Measurements from ENCODE around the gene DENND1A. TPM values are rescaled to one million over a fixed set of nuclear protein-coding genes. Genes with fewer than 3 reads are reported as not detected.

DENND1A gene
- total RNA-seq, 1 experiment from 2014 or later, result 19.7 TPM

- TF ChIP-seq POLR2AphosphoS5 (IDR thresholded peaks at IDR 0.05; ENCODE audit: low read depth, low read length), result no peak
- no peak for TF ChIP-seq TCF7L2 (IDR thresholded peaks at IDR 0.05; ENCODE audit: low read depth, low read length)
- H3K27me3 ChIP-seq (ENCODE audit: control insufficient read depth, insufficient read depth, low read length), result no peaks in the 10 kb centered on the region
- ChIA-PET POLR2A (no interaction called here), CTCF (no interaction called here)
- no peaks in the 10 kb centered on the region for H3K9me3 ChIP-seq (ENCODE audit: control insufficient read depth, insufficient read depth, low read depth, low read length)
- H3K4me1 ChIP-seq (ENCODE audit: control insufficient read depth, insufficient read depth, low read length), result peaks cover 3% of the 10 kb centered on the region; the same call in 1 of the 2 replicates
- H3K36me3 ChIP-seq (ENCODE audit: control insufficient read depth, insufficient read depth, low read length), result no peaks in the 10 kb centered on the region
- intact Hi-C loops (cut with micrococcal nuclease; ENCODE audit: unreplicated experiment) (no loop called here), in situ Hi-C loops (cut with HindIII; ENCODE audit: low pct_unique_long_range_greater_than_20kb, low sequenced_read_pairs) (no loop called here)
- DNase-seq (ENCODE audit: low read depth, low spot score) (no peak), ATAC-seq (no peak)
- no peak overlapping the region for H3K27ac ChIP-seq (ENCODE audit: low read length)
- no peak overlapping the region for H3K4me3 ChIP-seq (ENCODE audit: low read depth in 2 of 2, low read length in 2 of 2)
- BruUV-seq (replicated peaks), result no TSS peak
Measured at GRCh38 chr9:123686131-123686828, 243.6 kb downstream of the DENND1A start.

DNA sequence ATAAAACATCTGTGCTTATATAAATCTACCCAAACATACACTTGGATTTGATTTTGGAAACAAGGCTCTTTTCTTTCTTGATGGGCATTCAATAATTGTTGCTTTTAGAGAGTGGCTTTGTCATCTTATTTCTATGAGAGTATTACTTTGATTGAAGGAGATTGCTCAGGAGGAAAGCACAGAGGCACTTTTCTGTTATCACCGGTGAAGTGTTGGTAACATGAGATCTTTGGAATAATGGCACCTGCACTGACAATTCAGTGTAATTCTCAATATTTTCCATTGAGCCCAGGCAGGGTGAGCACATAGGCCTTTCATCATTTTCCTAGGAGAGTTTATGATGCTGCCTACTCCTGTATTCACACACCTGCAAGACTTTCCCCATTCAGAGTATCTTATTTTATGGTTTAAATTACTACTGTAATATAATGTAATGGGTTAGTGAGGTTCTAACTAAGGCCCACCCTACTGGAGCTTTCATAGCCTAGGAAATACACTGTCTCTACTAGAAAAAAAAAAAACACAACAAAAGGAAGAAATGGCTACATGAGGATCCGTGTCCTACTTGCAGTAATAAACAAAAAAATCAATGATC is 244.3 kb downstream of the DENND1A start:
- no peaks in the 10 kb centered on the region for H3K27me3 ChIP-seq (ENCODE audit: control insufficient read depth, insufficient read depth, low read length)
- no peaks in the 10 kb centered on the region for H3K9me3 ChIP-seq (ENCODE audit: control insufficient read depth, insufficient read depth, low read depth, low read length)
- TF ChIP-seq TCF7L2 (IDR thresholded peaks at IDR 0.05; ENCODE audit: low read depth, low read length) (no peak), POLR2AphosphoS5 (IDR thresholded peaks at IDR 0.05; ENCODE audit: low read depth, low read length) (no peak), SIN3A (IDR thresholded peaks at IDR 0.05; ENCODE audit: borderline replicate concordance, insufficient read depth, low read depth, low read length) (no peak), REST (IDR thresholded peaks at IDR 0.05; ENCODE audit: insufficient read depth in 1 of 2, low read depth in 2 of 2, low read length in 1 of 2) (no peak)
- TF ChIP-seq, protein P1, sequence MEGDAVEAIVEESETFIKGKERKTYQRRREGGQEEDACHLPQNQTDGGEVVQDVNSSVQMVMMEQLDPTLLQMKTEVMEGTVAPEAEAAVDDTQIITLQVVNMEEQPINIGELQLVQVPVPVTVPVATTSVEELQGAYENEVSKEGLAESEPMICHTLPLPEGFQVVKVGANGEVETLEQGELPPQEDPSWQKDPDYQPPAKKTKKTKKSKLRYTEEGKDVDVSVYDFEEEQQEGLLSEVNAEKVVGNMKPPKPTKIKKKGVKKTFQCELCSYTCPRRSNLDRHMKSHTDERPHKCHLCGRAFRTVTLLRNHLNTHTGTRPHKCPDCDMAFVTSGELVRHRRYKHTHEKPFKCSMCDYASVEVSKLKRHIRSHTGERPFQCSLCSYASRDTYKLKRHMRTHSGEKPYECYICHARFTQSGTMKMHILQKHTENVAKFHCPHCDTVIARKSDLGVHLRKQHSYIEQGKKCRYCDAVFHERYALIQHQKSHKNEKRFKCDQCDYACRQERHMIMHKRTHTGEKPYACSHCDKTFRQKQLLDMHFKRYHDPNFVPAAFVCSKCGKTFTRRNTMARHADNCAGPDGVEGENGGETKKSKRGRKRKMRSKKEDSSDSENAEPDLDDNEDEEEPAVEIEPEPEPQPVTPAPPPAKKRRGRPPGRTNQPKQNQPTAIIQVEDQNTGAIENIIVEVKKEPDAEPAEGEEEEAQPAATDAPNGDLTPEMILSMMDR (IDR thresholded peaks at IDR 0.05), result no peak
- H3K4me1 ChIP-seq (ENCODE audit: control insufficient read depth, insufficient read depth, low read length), result peaks cover 3% of the 10 kb centered on the region; the same call in 1 of the 2 replicates
- CTCF ChIA-PET, result no interaction called here
- in situ Hi-C loops (cut with HindIII; ENCODE audit: low pct_unique_long_range_greater_than_20kb, low sequenced_read_pairs), result no loop called here
- BruUV-seq (replicated peaks), result no TSS peak
- no peak overlapping the region for H3K4me3 ChIP-seq (ENCODE audit: low read depth in 2 of 2, low read length in 2 of 2)
- no peak overlapping the region for H3K27ac ChIP-seq (ENCODE audit: low read length)
- intact Hi-C loops (cut with micrococcal nuclease; ENCODE audit: unreplicated experiment), result no loop called here
- ATAC-seq (no peak), DNase-seq (ENCODE audit: low read depth, low spot score) (no peak)
- POLR2A ChIA-PET, result interaction anchor here (0.6 kb wide), 1 partner anchor 58 kb away, joined by 10 read pairs; no protein-coding TSS in a partner anchor
- no peaks in the 10 kb centered on the region for H3K36me3 ChIP-seq (ENCODE audit: control insufficient read depth, insufficient read depth, low read length)
